Camera-type eye (tissue), 1 donor: Measurements from ENCODE around the gene CYTIP. TPM values are rescaled to one million over a fixed set of nuclear protein-coding genes. Genes with fewer than 3 reads are reported as not detected.

Source experiments
- total RNA-seq: library from RNA; depleted of rRNA; stranded (reverse); fragments of >200 nt; gene quantifications from one replicate; pipeline ENCODE4 v1.2.3, GENCODE V29; 2014

CYTIP gene
- 1.8 TPM for total RNA-seq

DNA sequence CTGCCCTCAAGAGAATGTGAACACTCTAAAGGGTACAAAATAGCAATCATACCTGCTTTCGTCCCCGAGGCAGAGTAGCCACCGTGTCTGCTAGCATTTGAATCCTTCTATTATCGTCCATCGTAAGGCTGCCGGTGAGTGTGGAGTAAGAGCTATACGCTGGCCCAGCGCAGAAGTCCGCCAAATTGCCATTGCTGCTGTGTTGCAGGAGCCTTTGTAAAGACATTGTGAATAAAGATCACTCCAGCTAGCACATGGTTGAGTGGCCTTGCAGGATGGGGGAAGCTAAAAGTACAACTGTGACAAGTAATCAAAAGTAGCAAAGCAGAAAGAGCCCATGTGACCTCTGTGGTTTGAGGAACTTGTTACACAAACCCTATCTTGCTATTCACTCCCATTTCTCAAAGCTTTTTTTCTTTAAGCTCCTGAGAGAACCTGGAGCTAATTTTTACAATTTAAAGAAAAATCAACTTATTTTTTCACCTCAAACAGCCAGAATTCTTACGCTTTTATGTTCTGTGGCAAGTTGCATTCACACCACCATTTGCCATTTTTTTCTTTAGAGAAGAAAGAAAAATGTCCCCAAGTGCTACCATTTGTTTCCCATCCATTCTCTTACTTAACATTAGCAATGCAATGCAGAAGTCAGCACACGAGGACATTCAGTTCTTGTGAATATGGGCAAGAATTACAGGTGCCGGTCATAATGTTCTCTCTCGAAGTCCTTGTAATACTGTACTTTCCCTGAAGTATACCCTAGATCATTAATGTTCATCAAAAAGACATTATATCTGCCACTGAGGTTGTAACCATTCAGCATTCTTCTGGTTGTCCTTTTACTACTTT, at the start of gene CYTIP:
TSS of gene CYTIP (minus strand) at position 295 of the 846 bp plus-strand sequence. CDS start at position 226, 69 bp downstream.

Other genes starting within 250 kb of the CYTIP start
- gene GALNT5, start 186.4 kb downstream of the CYTIP start, total RNA-seq: 8.3 TPM
- 6.0 TPM for gene ERMN, start 118.3 kb downstream of the CYTIP start, total RNA-seq
- 0.44 TPM for gene ACVR1C, start 184.8 kb upstream of the CYTIP start, total RNA-seq